Putamen (tissue), 1 donor: Measurements from ENCODE around the gene RBKS.
A peak's percentile ranks its signal among the peaks of the same experiment; 100 is the strongest.

Experiments
- DNase-seq: peaks from one replicate; pipeline ENCODE4 v3.0.0-alpha.2; 2016; ENCODE audit warnings: low spot score

Gene RBKS

DNA sequence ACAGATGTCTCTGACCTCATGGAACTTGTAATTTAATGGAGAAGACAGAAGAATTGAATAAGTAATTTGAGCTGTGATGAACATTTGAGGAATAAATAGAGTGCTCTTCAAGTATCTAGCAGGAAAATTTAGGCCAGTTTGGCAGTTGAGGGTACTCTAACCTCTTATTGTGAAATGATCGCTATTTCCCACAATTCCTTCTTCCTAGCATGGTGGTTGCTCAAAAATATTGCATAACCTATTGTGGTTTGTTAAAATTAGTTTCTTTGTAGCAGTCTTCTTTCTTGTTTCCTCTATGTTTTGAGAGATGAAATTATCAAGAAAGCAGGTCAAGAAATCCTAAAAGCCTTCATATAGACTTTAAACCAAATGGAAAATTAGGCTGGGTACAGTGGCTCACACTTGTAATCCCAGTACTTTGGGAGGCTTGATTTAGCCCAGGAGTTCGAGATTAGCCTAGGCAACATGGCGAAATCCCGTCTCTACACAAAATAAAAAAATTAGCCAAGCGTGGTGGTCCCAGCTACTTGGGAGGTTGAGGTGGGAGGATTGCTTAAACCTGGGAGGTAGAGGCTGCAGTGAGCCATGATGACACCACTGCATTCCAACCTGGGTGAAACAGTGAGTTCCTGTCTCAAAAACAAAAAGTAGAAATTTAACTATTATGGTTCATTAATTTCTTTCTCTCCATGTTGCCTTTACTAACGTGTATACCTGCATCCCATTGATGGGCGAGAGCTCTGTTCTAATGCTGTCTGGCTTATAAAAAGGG lies 58.7 kb downstream of the RBKS start:
- DNase-seq, result no peak

- no peak for DNase-seq
These were observed 59.5 kb downstream of the RBKS start for GRCh38 chr2:27830656-27831055.

DNA sequence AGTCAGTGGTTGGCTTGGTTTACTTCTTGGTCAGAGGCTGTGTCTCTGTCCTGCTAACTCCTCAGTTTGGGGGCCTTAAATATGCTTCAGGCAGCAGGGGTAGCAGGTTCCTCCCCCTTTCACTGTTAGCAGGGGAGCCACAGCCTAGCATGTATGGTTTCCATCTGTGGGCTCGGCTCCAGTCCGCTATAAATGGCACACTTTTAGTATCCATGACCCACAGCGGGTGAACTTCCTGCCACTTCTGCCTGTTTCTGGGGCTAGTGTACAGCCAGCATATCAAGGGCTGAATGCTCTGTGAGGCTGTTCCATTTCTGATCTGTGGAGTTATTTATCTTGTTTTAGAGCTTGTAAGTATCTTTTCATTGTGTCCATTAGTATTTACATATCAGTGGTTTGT lies 60.4 kb downstream of the RBKS start:
- DNase-seq, result no peak

DNA sequence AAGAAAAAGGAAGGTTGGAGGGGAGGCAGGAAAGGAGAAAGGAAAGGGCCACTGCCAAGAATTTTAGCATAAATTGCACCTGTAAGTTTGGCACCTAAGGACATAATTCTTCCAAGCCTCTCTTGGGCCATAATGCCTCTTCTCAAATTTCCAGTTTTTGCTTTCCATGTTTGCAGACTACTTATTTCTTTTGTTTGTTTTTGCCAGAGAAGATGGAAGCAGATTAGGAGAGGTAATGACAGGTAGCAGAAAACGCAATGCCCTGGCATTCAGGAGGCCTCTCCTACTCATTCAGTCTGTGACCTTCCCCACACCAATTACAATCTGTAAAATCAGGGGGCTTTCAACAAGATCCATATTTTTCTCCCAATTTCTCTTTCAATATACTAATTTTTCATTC lies 61.9 kb downstream of the RBKS start:
- no peak for DNase-seq

GRCh38 chr2:27824401-27824800 lies 65.8 kb downstream of the RBKS start:
- no peak for DNase-seq

- DNase-seq, result no peak
These were observed 66.6 kb downstream of the RBKS start for GRCh38 chr2:27823569-27823968.

GRCh38 chr2:27823135-27823534 lies 67.1 kb downstream of the RBKS start:
- peak; percentile 32 for DNase-seq

DNA sequence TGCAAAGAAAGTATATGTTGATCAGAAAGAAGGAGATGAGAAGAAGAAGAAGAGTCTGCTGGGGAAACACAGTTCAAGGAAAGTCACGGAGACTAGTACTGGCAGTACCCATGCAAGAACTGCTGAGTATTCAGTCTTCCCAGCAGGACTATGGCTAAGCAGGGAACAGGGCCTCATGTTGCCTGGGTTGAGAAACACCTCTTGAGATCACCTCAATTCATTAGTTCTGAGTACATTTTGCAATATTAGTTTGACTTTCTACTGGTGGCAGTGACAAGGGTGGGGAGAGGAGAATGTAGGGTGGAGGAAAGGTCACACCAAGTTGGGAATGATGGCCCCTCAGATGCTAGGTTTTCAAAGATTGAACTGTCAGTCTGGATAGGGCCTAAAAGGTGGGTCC lies 68.1 kb downstream of the RBKS start:
- no peak for DNase-seq

- DNase-seq, result no peak
These were observed 74.2 kb downstream of the RBKS start for GRCh38 chr2:27815860-27816438.

DNA sequence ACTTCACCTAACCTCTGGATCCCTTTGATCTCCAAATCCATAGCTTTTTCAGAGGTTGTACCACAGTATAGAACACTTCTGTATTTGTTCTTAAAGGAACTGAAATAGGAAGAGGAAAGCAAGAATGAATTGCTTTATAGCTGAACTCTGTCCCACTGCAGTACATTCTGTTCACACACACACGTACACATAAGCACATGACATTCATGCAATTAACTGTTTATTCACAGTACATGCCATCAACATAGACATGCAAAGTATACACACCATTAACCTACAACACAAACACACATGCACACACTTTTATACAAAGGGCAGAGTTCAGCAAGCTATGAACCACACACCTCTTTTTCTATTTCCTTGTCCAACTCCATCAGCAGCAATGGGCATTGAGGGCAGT lies 75.4 kb downstream of the RBKS start:
- no peak for DNase-seq

- DNase-seq, result no peak
These were observed 78.4 kb downstream of the RBKS start for GRCh38 chr2:27811768-27812167.

DNA sequence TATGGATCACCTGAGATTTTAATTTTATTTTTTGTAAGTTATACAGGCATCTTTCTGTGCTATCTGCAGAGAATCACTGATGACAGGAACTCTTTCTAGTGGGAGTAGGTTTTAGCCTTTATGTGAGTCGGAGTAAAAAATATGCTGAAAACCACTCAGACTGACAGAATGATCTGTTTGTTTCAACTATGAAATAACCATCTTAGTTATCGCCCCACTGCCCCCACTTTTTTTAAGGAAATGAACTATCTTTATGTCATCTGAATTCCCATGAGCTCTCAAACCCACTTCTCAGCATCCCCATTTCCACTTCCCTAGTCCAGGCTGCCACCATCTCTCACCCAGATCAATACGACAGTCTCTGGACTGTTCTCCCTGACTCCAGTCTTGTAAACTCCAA lies 79.7 kb downstream of the RBKS start:
- no peak for DNase-seq

DNA sequence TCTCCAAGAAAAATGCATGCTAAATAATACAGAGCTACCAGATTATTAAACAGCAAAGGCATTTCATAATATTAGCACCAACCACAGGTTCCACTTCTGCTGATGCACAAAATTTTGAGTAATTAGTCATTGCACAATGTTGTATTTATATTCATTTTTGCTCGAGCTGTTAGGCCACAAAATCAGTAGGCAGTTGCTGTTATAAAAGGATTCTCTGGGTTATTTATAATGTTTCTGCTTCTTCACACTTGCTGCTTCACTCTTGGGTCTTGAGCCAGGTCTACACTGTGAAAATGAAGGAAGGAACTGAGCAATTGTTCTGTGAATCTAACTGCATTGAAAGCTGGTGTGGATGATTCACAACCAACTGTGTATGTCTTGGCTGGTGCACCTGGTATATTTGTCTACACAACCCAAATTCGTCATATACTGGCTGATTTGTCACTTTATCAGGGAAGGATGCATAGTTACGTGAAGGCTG lies 80.4 kb downstream of the RBKS start:
- no peak for DNase-seq

- no peak for DNase-seq
These were observed 81.2 kb downstream of the RBKS start for GRCh38 chr2:27808984-27809383.

- DNase-seq, result no peak
These were observed 81.8 kb downstream of the RBKS start for GRCh38 chr2:27808418-27808817.

DNA sequence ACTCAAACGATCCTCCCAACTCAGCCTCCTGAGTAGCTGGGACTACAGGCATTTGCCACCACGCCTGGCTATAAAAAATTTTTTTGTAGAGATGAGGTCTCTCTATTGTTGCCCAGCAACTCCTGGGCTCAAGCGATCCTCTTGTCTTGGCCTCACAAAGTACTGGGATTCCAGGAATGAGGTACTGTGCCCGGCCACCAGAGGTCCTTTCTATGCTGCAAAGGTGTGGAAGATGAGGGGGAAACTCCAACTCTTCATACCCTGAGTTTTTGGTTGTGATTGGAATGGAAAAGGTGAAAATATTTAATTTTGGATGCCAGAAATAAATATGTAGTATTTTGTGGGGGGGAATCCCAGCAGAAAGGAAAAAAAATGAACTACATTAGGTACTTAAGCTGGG lies 82.7 kb downstream of the RBKS start:
- DNase-seq, result no peak

- no peak for DNase-seq
These were observed 83.7 kb downstream of the RBKS start for GRCh38 chr2:27806311-27807059.

- no peak for DNase-seq
These were observed 85.0 kb downstream of the RBKS start for GRCh38 chr2:27805180-27805579.

DNA sequence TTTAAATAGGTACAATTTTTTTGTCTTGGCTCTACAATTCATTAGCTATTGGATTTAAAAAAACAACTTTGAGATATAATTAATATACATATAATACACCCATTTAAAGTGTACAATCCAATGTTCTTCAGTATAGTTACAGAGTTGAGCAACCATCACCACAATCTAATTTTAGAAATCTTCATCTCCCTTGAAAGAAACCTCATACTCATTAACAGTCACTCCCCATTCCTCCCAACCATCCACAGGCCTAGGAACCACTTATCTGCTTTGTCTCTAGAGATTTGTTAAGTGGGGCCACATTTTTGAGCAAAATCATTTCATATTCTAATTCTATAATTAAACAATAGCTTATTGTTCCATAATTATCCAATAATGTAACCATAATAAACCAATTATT lies 86.0 kb downstream of the RBKS start:
- DNase-seq, result no peak

- no peak for DNase-seq
These were observed 87.1 kb downstream of the RBKS start for GRCh38 chr2:27803046-27803445.

DNA sequence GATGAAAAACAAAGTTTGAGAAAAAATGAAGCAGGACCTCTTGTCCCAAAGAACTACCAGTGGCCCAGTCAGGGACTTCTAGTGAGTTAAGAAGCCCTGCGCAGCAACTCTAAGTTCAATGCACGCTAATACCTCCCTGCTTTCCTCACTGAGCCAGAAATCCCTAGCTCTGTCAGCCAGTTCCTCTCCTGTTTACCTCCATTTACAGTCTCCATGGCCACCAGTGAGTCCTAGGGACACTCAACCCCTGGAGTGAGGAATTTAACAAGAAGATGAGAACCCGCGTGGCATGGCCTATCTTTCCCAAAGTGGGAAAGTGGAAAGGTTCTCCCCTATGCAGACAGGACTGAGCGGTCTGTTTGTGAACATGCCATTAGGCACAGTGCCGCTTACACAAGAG lies 87.6 kb downstream of the RBKS start:
- DNase-seq, result no peak

- DNase-seq, result no peak
These were observed 89.3 kb downstream of the RBKS start for GRCh38 chr2:27800856-27801255.

- no peak for DNase-seq
These were observed 90.6 kb downstream of the RBKS start for GRCh38 chr2:27799646-27800010.
